GM19099 (cell line): Measurements from ENCODE around the gene ATG10.
A peak's percentile ranks its signal among the peaks of the same experiment; 100 is the strongest.

ENCODE experiments used
- POLR2A ChIP-seq: IDR thresholded peaks from 3 replicates; pipeline ENCODE4 v1.6.1; 2011; ENCODE audit warnings: low read depth; ENCODE audit not compliant: insufficient read length; ENCODE audit errors: extremely low read depth

Gene ATG10

GRCh38 chr5:81971712-81972491 is at the start of gene ATG10:
ATG10 (plus strand) TSS chr5:81972023; CDS start chr5:81987571, 15,548 bp downstream.
- peak; percentile 89 for TF ChIP-seq POLR2A

DNA sequence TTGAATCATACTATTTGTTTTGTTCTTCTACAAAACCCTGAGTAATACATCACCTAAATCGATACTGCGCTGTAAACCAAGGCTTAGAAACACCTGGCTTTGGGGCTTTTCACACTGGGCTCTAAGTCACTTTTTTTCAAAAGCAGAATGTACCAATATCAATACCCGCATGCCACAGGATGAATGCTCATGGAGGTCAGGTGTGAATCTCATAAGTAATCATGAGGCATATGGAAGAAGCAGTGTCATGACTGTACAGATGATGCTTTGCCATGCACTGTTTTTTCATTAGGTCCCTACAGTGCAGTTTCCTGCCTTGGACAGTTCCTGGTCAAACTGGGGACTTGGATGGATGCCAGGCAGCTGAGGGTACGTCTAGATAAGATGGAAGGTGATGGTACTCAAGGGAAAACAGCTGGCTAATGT is 49.0 kb upstream of the ATG10 start:
- no peak for TF ChIP-seq POLR2A

DNA sequence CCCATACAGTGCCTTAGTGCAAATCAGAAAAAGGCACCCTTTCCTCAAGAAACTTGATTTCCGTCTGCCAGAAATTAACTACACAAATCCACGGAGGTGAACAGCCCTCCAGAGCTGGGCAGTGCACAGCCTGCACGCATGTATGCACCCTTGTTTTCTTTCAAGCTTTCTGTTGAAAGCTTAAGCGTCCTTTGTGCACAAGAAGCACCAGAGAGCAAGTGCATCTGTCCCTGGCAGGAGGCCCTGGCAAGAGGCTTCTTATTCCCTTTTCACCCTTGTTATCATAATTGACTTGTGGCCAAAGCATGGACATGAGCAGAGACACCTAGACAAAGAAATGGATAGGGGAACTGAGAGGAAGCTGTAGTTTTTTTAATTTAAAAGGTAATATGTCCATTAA is 47.4 kb upstream of the ATG10 start:
- TF ChIP-seq POLR2A, result no peak

DNA sequence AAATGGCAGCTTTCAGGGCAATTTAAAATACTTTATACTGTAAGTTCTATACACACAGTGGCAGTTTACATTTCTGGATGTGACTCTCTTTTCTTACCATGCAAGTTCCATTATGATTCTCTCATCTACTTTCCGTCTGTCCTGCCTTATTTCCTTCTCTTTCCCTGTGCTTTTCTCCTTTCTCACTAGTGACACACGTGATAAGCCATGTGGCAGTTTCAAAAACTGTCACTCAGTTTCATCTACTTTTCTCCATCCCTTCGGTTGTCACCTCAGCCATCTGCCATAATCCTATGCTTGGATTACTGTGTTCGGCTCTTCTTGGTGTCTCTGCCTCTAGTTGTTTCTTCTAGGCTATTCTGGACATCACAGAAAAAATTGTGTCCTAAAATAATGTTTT is 46.8 kb upstream of the ATG10 start:
- no peak for TF ChIP-seq POLR2A

DNA sequence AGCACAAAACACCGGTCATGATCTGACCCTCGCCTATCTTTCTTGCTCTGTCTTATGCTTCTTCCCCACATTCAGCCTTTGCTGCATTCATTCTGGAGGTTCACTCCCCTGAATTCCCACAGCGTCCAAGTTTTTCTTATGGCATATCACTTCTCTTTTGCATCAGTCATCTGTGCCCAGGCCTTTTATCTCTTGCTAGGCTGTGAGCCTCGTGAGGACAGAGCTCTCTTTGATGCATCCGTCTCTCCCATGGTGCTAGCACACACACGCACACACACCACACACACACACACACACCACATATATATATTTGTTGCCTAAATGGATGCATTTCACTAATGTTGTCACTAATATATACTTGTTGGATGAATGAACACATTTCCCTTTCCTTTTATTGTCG is 45.8 kb upstream of the ATG10 start:
- TF ChIP-seq POLR2A, result no peak

DNA sequence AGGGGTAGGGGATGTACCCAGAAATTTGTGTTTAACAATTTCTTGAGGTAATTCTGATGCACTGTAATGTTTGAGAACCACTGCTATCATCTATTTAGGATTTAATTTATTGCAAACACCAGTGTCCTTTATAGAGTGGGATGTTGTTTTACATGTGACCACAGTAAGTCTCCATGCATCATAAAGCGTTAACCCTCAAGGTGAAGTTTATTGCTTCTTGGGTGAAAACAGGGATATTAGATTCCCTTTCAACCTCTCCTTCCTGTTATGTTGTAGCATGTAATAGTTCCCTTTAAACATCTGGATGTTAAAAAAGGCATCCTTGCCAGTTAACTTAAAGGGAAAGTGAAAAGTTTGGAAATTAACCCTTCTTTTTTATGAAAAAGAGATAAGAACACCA is 35.8 kb upstream of the ATG10 start:
- TF ChIP-seq POLR2A, result no peak

DNA sequence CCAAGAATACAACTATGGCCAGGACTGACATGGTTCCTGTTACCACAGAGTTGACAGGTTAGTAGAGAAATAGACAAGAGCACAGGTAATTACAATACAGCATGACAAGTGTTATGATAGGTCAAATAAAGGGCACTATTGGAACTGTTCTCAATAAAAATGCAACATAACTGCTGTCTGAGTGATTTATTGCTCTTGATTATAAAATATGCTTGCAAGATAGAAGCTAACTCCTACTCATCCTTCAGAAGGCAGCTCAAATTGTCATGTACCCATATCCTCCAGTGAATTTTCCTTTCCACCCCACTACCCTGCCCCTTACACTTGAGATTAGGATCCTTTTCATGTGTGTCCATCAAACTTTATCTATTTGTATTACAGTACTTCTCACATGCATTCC is 35.1 kb upstream of the ATG10 start:
- no peak for TF ChIP-seq POLR2A

DNA sequence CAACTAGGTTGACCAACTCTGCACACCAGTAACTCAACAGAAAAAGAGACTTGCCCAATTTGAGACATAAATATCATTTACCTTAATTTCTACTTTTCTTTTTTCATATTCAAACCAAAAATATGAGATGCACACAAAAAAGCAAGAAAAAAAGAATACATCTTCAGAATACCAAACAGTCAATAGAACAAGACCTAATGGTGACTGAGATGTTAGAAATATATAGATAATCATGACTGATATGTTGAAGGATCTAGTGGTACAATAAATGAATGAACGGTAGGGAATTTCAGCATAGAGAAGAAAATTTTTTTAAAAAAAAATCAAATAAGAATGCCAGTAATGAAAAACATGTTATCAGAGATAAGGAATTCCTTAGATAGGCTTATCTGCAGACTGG is 29.1 kb upstream of the ATG10 start:
- no peak for TF ChIP-seq POLR2A

- TF ChIP-seq POLR2A, result no peak
Observed at GRCh38 chr5:81948349-81948748, 23.5 kb upstream of the ATG10 start.

DNA sequence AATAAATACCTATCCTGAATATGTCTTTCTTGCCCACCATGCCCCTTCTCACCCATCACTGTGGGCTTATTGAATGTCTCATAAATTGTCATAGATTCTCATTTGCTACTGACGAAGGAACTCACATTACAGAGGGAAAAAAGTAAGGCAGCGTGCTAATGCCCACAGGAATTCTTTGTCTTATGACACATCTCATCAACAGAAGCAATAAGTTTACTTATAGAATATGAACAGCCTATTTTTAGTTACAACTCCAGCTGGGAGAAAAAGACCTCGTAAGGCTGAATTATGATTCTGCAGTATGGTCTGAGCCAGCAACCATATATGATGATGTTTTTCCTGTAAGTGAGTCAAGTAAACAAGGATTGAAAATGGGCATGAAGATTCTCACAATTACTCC is 22.4 kb upstream of the ATG10 start:
- TF ChIP-seq POLR2A, result no peak

DNA sequence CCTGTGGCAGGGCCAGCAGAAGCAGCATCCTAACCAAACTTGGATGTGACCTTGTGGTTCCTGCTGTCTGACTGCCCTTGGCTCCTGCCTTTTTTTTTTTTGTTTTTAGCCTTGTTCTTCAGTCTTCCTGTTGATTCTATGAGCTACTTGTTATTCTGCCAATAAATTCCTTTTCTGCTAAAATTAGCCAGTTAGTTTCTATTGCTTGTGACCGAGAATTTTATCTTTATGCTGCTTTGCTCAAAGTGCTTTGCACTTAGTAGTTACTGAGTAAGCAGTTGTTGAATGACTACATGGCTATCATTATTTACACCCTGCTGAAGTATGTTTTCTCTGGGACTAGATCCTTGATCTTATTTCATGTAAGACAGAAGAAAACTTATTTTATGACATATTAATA is 20.8 kb upstream of the ATG10 start:
- no peak for TF ChIP-seq POLR2A

DNA sequence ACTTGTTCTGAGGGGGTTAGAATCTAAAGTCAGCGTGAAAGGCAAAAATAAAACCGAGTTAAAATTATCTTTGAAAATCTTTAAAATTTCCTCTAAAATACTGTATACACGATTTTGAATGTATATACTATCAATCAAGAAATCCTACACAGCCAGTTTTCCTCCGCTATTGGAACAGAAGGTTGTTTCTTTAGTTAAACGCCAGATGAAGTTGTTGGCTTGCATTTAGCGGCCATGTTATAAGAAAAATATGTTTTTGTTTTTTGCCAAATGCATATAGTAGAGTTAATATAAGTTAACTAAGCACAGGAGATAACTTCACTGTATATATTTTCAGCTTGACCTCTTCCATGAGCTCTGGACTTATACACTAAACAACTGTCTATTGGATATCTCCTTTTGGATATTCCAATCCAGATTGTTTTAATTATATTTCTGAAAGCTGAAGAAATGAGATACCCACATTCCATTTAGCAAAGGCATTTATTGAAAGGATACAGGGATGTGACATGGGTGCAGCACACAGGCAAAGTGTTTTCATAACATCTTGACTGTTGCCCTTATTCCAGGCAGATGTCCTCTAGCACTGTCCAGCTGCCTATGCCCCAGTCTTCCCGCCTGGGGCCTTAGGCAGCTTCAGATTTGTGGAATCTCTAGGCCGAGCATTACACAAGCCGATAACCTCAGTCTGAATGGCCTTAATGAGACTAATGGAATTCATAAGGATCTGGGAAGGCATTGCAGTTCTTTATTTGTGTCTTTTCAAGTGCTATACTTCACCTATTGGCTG is 10.0 kb upstream of the ATG10 start:
- TF ChIP-seq POLR2A, result no peak

DNA sequence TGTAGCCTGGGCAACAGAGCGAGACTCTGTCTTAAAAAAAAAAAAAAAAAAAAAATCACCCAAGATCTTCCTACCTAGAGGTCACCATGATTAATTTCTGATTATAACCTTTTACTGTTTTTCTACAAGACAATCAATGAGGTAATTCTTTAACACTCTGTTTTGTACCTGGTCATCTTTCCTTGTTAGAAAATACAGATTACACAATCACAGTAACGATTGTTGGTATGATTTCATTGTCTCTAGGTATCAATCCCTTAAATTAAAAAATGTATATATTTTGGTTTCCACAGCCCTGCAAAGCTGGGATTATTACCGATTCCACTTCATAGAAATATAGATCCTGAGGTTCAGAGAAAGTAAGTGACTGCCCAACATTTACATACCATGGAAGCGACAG is 8.3 kb upstream of the ATG10 start:
- no peak for TF ChIP-seq POLR2A

DNA sequence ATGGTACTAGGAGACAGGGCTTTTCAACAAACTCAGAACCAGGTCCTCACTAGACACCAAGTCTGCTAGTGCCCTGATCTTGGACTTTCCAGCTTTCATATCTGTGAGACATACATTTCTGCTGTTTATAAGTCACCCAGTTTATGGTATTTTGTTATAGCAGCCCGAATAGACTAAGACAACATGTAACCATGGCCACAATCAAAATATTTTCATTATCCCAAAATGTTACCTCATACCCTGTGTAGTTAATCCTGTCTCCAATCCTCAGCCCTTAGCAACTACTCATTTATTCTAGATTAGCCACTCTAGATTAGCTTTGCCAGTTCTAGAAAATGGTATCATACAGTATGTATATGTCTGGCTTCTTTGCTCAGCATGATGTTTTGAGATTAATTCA is 6.3 kb upstream of the ATG10 start:
- no peak for TF ChIP-seq POLR2A

DNA sequence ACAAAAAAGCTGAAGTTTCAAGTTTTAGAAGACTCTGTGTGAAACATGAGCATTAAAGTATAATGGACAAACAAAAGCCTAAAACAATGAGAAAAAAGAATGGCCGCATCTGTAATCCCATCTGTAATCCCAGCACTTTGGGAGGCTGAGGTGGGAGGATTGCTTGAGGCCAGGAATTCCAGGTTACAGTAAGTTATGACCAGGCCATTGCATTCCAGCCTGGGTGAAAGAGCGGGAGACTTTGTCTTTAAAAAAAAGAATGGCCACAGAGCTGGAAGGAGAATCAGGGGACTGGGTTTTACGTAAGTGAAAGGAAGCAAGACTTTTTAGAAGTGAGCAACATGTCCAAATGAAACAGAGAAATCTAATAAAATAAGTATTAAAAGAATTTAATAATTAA is 2.6 kb upstream of the ATG10 start:
- TF ChIP-seq POLR2A, result no peak

DNA sequence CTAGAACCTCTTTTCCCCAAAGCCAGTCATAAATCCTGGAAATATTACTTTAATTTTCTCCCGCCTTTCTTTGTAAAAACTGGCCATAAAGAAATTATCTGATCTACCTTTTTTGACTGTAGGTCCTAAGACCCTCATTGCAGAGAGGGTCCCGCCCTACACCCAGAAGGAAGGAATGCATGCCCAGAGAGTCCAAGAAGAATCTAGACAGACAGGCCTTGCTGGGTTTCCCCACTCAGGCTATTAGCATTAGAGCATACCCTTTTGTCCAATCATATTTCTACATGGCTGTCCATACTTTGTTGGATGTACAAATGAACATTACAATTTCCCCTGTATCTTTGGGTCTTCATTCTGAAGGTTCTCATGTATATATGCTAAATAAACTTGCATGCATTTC is 1.9 kb upstream of the ATG10 start:
- TF ChIP-seq POLR2A, result no peak
